ENCODE measurements around the gene CDH13. TPM values are rescaled to one million over a fixed set of nuclear protein-coding genes. Genes with fewer than 3 reads are reported as not detected.

The CDH13 gene
- polyA plus RNA-seq, 3 donors: 8.6 to 12.8 (median 12.4) TPM

- DNase-seq (ENCODE audit: extremely low read depth in 1 of 11, low read depth in 9 of 11, low spot score in 4 of 11): no peak
These were observed 179.1 kb downstream of the CDH13 start for GRCh38 chr16:82805866-82806265.

GRCh38 chr16:82807311-82807710 is 180.5 kb downstream of the CDH13 start:
- DNase-seq (ENCODE audit: extremely low read depth in 1 of 11, low read depth in 9 of 11, low spot score in 4 of 11): peak; percentile 28 to 77 (median 56)

DNA sequence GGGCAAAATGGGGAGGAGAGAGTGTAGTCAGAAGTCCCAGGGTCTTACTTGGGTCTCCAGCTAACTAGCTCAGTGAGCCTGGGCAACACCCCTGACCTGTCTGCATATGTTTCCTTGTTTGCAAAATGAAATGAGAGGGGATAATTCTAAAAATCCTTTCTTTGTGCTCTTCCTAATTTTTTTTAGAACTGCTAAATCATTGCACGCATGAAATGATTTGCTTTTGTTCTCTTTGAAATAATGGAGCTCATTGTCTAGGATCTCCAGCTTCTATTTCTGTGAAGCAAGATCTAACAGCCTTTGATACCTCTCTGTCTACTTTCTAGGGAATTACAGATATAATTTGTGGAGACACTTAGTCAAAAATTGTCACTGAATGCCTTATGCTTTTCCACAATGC is 181.3 kb downstream of the CDH13 start:
- DNase-seq (ENCODE audit: extremely low read depth in 1 of 11, low read depth in 9 of 11, low spot score in 4 of 11): no peak

DNA sequence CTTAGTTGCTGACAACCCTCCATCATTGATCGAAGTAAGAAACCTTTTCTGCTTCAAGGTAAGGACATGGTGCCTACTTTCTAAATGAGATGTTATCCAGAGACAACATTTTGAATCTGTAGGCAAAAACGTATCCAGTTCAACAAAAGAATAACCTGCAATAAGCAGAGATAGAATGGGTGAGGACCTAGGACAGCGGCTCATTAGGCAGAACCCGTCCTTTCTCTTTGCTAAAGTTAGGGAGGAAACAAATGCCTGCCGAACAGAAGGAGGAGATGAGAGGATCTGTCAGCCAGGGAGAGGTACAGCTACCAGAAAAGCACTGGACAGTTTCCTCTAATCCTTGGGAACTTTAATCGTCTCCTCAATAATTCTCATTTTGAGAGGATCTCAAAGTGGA is 183.3 kb downstream of the CDH13 start:
- DNase-seq (ENCODE audit: extremely low read depth in 1 of 11, low read depth in 9 of 11, low spot score in 4 of 11): no peak

DNA sequence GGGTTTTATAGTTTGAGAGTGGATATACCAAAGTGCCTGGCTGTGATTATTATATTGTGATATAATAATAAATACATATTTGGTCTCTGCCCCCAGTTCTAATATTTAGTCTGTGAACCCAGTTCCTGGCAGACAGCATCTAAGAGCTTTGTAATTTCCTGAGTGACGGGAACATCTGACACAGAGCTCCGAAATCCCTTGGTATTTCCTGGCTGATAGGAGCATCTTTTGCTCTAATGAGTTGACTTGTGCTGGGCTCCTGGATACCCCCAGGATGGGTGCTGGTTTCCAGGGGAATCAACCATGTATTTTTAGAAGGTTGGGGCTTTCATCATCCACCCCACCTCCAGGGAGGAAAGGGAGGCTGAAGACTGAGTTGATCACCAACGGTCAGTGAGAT is 187.3 kb downstream of the CDH13 start:
- DNase-seq (ENCODE audit: extremely low read depth in 1 of 11, low read depth in 9 of 11, low spot score in 4 of 11): no peak

GRCh38 chr16:82819286-82819685 is 192.5 kb downstream of the CDH13 start:
- no peak for DNase-seq (ENCODE audit: extremely low read depth in 1 of 11, low read depth in 9 of 11, low spot score in 4 of 11)

DNA sequence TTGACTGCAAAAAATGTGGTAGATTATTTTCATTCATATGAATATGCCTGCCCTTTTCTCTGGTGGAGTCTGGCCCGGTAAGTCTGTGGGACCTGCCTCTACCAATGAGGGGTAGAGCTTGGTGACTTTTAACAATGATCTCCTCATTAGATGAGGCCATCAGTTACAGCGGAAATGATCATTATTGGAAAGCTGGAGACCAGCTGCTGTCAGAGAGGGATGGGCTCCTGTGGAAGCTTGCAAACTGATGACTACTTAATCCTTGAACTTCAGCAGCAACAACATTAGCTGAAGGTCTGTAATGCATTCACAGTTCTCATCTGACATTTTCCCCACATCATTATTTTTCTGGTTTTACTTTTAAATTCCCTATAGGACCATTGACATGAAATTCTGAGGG is 194.1 kb downstream of the CDH13 start:
- DNase-seq (ENCODE audit: extremely low read depth in 1 of 11, low read depth in 9 of 11, low spot score in 4 of 11): no peak

GRCh38 chr16:82824408-82824807 is 197.6 kb downstream of the CDH13 start:
- DNase-seq (ENCODE audit: extremely low read depth in 1 of 11, low read depth in 9 of 11, low spot score in 4 of 11): no peak

GRCh38 chr16:82829301-82829700 is 202.5 kb downstream of the CDH13 start:
- DNase-seq (ENCODE audit: extremely low read depth in 1 of 11, low read depth in 9 of 11, low spot score in 4 of 11): no peak

- no peak for DNase-seq (ENCODE audit: extremely low read depth in 1 of 11, low read depth in 9 of 11, low spot score in 4 of 11)
These were observed 204.2 kb downstream of the CDH13 start for GRCh38 chr16:82830944-82831343.

DNA sequence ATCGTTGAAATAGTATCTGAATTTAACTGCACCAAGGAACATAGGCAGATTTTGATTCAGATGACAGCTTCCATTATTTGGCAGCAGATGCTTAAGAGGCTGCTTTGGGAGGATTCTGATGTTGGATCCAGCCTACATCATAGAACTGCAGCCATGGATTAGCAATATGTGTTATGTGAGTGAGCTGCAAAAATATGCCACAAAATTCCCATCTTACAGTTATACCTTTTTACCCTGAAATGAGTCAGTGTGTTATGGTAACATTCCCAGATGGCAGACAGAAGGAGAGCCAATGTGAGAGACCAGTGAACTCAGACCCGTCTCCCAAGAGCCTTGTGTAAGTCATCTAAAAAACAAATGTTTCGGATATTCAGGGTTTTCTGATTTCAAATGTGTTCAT is 206.1 kb downstream of the CDH13 start:
- DNase-seq (ENCODE audit: extremely low read depth in 1 of 11, low read depth in 9 of 11, low spot score in 4 of 11): no peak

DNA sequence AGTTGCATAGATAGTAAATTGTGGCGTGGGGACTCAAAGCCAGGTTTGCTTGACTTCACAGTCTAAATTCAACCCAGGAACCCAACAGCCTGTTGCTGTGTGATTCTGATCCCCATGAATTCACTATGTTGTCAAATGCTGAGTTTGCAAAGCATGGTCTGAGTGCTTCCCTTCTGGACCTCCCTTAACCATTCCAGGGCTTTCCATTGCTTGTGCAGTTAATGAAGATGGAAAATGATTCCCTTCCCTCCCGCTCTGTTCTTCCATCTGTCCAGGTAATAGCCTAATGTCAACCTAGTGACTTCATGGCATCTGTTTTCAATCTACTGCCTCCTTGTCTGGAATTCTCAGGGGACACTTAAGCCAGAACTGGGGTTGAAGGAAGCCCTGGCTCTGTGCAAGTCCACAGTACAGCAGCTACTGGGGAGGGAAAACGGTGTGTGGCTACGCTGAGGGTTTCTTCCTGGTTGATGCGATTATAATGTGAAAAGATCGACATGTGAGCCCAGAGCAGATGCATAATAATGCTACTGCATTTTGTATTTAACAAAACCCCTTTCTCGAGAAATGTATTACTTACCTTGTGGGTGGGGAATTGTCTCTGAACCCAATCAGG is 206.7 kb downstream of the CDH13 start:
- DNase-seq (ENCODE audit: extremely low read depth in 1 of 11, low read depth in 9 of 11, low spot score in 4 of 11): no peak

DNA sequence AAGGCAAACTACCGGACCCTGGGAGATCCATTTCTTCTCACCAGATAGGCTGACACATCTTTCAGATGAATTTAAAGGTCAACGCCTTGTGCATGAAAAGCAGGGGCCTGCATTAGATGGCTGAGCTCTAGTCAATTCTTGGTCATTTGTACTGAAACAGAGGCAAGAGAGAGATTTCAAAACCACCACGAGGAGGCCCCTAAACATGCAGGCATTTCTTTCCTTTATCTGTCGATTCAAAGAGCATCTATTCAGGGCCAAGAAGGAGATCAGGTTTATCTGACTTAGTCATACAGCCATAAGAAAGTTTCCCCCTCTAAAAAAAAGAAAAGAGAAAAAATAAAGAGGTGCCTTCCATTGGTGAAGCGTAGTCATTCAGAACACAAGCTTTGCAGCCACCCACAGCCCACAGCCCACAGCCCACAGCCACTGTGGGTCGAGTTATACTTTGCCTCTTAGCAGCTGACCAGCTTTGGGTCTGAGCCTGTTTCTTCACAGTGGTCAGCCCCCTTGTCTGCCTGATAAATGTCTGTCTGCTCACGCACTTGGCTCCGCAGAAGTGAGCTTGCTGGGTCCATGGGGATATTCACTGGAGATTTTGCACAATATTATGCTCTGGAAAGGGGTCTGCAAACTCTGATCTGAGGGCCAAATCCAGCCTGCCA is 207.5 kb downstream of the CDH13 start:
- no peak for DNase-seq (ENCODE audit: extremely low read depth in 1 of 11, low read depth in 9 of 11, low spot score in 4 of 11)

- no peak for DNase-seq (ENCODE audit: extremely low read depth in 1 of 11, low read depth in 9 of 11, low spot score in 4 of 11)
These were observed 208.9 kb downstream of the CDH13 start for GRCh38 chr16:82835487-82836155.

DNA sequence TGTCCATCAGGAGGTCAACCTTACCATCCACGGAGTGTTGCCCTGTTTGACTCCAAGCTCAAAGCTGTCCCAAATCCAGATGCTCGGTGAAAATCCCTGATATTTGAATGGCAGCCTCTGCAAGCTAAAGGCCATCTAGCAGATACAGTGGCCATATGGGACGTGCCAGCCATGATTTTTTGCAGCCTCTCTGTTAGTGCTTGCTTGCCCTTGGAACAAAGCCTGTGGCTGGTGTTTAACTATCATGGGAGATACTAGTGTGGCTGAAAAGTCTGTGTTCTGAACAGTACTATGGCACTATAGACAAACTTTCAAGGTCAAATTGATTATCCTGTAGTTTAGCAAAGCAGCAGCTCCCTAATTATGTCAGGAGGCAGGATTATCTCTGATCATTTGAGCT is 214.3 kb downstream of the CDH13 start:
- DNase-seq (ENCODE audit: extremely low read depth in 1 of 11, low read depth in 9 of 11, low spot score in 4 of 11): no peak

GRCh38 chr16:82843606-82844271 is 217.0 kb downstream of the CDH13 start:
- no peak for DNase-seq (ENCODE audit: extremely low read depth in 1 of 11, low read depth in 9 of 11, low spot score in 4 of 11)

- DNase-seq (ENCODE audit: extremely low read depth in 1 of 11, low read depth in 9 of 11, low spot score in 4 of 11): peak in 9 of 11 donors; percentile 13 to 53 (median 28)
These were observed 218.3 kb downstream of the CDH13 start for GRCh38 chr16:82845116-82845515.

DNA sequence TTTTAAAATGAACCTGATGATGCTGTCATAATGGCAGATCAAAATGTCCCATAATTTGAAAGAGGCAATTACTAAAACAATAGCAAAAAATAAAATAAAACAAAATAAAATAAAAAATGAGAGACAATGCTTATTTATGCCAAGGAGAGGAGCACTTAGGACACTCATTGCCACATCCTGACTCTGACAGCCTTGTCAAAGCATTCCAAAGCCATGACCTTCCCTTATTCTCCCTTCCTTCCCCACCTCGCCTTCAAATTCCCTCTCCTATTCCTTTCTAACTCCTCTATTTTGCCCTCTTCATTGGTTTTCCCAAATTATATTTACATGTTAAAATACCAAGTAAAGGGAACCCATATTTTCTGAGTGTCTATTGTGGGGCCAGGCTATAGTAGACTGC is 220.0 kb downstream of the CDH13 start:
- no peak for DNase-seq (ENCODE audit: extremely low read depth in 1 of 11, low read depth in 9 of 11, low spot score in 4 of 11)

- DNase-seq (ENCODE audit: extremely low read depth in 1 of 11, low read depth in 9 of 11, low spot score in 4 of 11): no peak
These were observed 221.2 kb downstream of the CDH13 start for GRCh38 chr16:82848013-82848412.

DNA sequence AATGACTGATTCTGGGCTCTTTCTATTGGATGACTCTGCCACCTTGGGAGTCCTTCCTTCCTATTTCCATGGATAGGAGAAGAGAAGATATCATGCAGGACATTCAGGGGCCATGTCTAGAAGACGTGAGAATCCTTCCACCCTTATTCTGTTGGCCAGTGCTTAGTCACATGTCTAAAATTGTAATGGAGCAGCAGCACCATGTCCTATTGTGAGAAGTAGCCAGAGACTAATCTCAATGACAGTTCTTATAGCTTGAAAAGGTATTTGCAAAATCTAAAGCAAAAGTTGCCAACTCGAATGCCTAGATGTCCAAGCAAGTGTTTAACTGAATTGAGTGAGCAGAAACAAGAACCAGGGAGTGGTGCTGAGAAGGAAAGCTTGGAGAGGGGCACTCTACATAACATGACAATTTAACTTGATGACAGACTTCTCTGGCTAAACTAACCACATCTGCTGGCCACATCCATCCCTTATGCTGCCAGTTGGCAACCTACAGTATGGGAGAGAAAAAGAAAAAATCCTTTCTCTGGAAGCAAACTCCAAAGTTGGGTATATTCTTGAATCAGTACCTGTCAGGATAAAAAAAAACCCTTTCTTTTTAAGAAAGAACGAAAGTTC is 225.7 kb downstream of the CDH13 start:
- no peak for DNase-seq (ENCODE audit: extremely low read depth in 1 of 11, low read depth in 9 of 11, low spot score in 4 of 11)

All from renal cortex interstitium (tissue), 11 donors.